WTC11 (cell line): ENCODE measurements around the gene WFS1.

Experiments
- CREB1 ChIP-seq: sonication (generic); formaldehyde crosslinking; IDR thresholded peaks from 2 replicates; pipeline ENCODE4 v1.8.0; 2023; ENCODE audit warnings: mild to moderate bottlenecking, missing genetic modification reagents
- CTCF ChIP-seq: fragments of 200-600 bp; IDR thresholded peaks from 2 replicates; pipeline ENCODE4 v1.8.0; 2022; ENCODE audit warnings: antibody characterized with exemption
- FOXK1 ChIP-seq: sonication (generic); formaldehyde crosslinking; IDR thresholded peaks from 2 replicates; pipeline ENCODE4 v1.8.0; 2022; ENCODE audit warnings: mild to moderate bottlenecking, moderate library complexity, missing genetic modification reagents
- FOXP1 ChIP-seq: sonication (generic); formaldehyde crosslinking; IDR thresholded peaks from 2 replicates; pipeline ENCODE4 v1.8.0; 2022; ENCODE audit warnings: missing genetic modification reagents, mild to moderate bottlenecking, moderate library complexity, borderline replicate concordance
- MAX ChIP-seq: sonication (generic); formaldehyde crosslinking; IDR thresholded peaks from 2 replicates; pipeline ENCODE4 v1.8.0; 2022; ENCODE audit warnings: mild to moderate bottlenecking, missing genetic modification reagents
- MLX ChIP-seq: sonication (generic); formaldehyde crosslinking; IDR thresholded peaks from 2 replicates; pipeline ENCODE4 v1.8.1; 2023; ENCODE audit warnings: mild to moderate bottlenecking, missing genetic modification reagents, moderate library complexity
- NR2C2 ChIP-seq: sonication (generic); formaldehyde crosslinking; IDR thresholded peaks from 2 replicates; pipeline ENCODE4 v1.8.0; 2022; ENCODE audit warnings: mild to moderate bottlenecking, missing genetic modification reagents
- PRRX2 ChIP-seq: fragments of 250-450 bp; sonication (Bioruptor Pico); IDR thresholded peaks from 2 replicates; pipeline ENCODE4 v1.8.0; 2021; ENCODE audit warnings: mild to moderate bottlenecking
- SMAD4 ChIP-seq: sonication (generic); formaldehyde crosslinking; IDR thresholded peaks from 2 replicates; pipeline ENCODE4 v1.8.0; 2022; ENCODE audit warnings: mild to moderate bottlenecking, missing genetic modification reagents
- TCF7 ChIP-seq: sonication (generic); formaldehyde crosslinking; IDR thresholded peaks from 2 replicates; pipeline ENCODE4 v1.8.0; 2022; ENCODE audit warnings: mild to moderate bottlenecking, low read depth, missing genetic modification reagents, moderate library complexity
- TEAD4 ChIP-seq: sonication (generic); formaldehyde crosslinking; IDR thresholded peaks from 2 replicates; pipeline ENCODE4 v1.8.0; 2022; ENCODE audit warnings: mild to moderate bottlenecking, missing genetic modification reagents
- USF2 ChIP-seq: sonication (generic); formaldehyde crosslinking; IDR thresholded peaks from 2 replicates; pipeline ENCODE4 v1.8.1; 2023; ENCODE audit warnings: mild to moderate bottlenecking, missing genetic modification reagents, moderate library complexity

- TF ChIP-seq TEAD4 (CRISPR knock-in tag) (no peak), SMAD4 (CRISPR knock-in tag) (no peak), NR2C2 (no peak), CTCF (no peak), FOXK1 (CRISPR knock-in tag) (no peak), CREB1 (CRISPR knock-in tag) (no peak), FOXP1 (CRISPR knock-in tag) (no peak), MAX (no peak), PRRX2 (no peak), USF2 (peak; percentile 50), TCF7 (CRISPR knock-in tag) (no peak), MLX (CRISPR knock-in tag) (no peak)
These were observed 36.5 kb upstream of the WFS1 start for GRCh38 chr4:6232836-6233785.
